Peyer's patch (tissue), 4 donors: ENCODE measurements around the gene TMTC4. TPM values are rescaled to one million over a fixed set of nuclear protein-coding genes. Genes with fewer than 3 reads are reported as not detected.

ENCODE experiments used
- DNase-seq, 3 donors: peaks; one replicate each; pipeline ENCODE4 v3.0.0-alpha.2; 2017 to 2019
- H3K27ac ChIP-seq, 4 donors: fragments of 200-600 bp; sonication (generic); one replicate each; pipeline ENCODE4 v1.5.1; 2016 to 2019
- H3K27me3 ChIP-seq, 2 donors: fragments of 200-600 bp; sonication (generic); one replicate each; pipeline ENCODE4 v1.5.1; 2019
- H3K36me3 ChIP-seq, 3 donors: fragments of 200-600 bp; sonication (generic); one replicate each; pipeline ENCODE4 v1.5.1; 2016 to 2019
- H3K4me1 ChIP-seq, 4 donors: fragments of 200-600 bp; sonication (generic); one replicate each; pipeline ENCODE4 v1.5.1; 2016 to 2019
- H3K4me3 ChIP-seq, 4 donors: fragments of 200-600 bp; sonication (generic); 1 replicate in 3 of 4; 2 replicates in 1 of 4; pipeline ENCODE4 v1.5.1; 2016 to 2019; ENCODE audit warnings: mild to moderate bottlenecking in 1 of 4
- H3K9me3 ChIP-seq, 4 donors: fragments of 200-600 bp; sonication (generic); one replicate each; pipeline ENCODE4 v1.5.1; 2016 to 2019; ENCODE audit warnings: mild to moderate bottlenecking in 1 of 4
- POLR2A ChIP-seq, 2 donors: fragments of 450-650 bp; IDR thresholded peaks; one replicate each; pipeline ENCODE4 v1.5.1; 2017; ENCODE audit warnings: antibody characterized with exemption in 2 of 2, mild to moderate bottlenecking in 2 of 2, moderate library complexity in 2 of 2
- total RNA-seq, 4 donors: library from RNA; depleted of rRNA; stranded (reverse); fragments of >200 nt; gene quantifications; one replicate each; pipeline ENCODE4 v1.1.0, GENCODE V29; 2016
- TF ChIP-seq, protein P1 (sequence below), 6 experiments: fragments of 450-650 bp in 4 of 6; fragments of 200-600 bp in 2 of 6; sonication (generic) in 1 of 6; IDR thresholded peaks; one replicate each; pipeline ENCODE4 v1.5.1; 2017 to 2019; ENCODE audit warnings: antibody characterized with exemption in 6 of 6, mild to moderate bottlenecking in 3 of 6, moderate library complexity in 1 of 6

Gene TMTC4
- total RNA-seq, 4 donors from 2014 or later: 29.7 to 36.6 (median 33.7) TPM

GRCh38 chr13:100664171-100664900 lies 10.3 kb downstream of the TMTC4 start:
- Histone ChIP-seq H3K4me3 (no peak overlapping the region), H3K4me1 (no peaks in the 10 kb centered on the region), H3K27ac (no peak overlapping the region), H3K9me3 (no peaks in the 10 kb centered on the region), H3K27me3 (no peaks in the 10 kb centered on the region), H3K36me3 (peaks cover 0 to 73% (median 0%) of the 10 kb centered on the region in 3 donors)
- no peak for TF ChIP-seq POLR2A (IDR thresholded peaks at IDR 0.05)
- TF ChIP-seq, protein P1, sequence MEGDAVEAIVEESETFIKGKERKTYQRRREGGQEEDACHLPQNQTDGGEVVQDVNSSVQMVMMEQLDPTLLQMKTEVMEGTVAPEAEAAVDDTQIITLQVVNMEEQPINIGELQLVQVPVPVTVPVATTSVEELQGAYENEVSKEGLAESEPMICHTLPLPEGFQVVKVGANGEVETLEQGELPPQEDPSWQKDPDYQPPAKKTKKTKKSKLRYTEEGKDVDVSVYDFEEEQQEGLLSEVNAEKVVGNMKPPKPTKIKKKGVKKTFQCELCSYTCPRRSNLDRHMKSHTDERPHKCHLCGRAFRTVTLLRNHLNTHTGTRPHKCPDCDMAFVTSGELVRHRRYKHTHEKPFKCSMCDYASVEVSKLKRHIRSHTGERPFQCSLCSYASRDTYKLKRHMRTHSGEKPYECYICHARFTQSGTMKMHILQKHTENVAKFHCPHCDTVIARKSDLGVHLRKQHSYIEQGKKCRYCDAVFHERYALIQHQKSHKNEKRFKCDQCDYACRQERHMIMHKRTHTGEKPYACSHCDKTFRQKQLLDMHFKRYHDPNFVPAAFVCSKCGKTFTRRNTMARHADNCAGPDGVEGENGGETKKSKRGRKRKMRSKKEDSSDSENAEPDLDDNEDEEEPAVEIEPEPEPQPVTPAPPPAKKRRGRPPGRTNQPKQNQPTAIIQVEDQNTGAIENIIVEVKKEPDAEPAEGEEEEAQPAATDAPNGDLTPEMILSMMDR (IDR thresholded peaks at IDR 0.05): no peak
- no peak for DNase-seq

GRCh38 chr13:100662468-100663211 lies 12.0 kb downstream of the TMTC4 start:
- no peaks in the 10 kb centered on the region for H3K9me3 ChIP-seq
- H3K36me3 ChIP-seq: peaks cover 0 to 71% (median 0%) of the 10 kb centered on the region in 3 donors
- no peak overlapping the region for H3K4me3 ChIP-seq
- no peaks in the 10 kb centered on the region for H3K27me3 ChIP-seq
- no peak overlapping the region for H3K27ac ChIP-seq
- H3K4me1 ChIP-seq: peaks cover 0 to 5% (median 0%) of the 10 kb centered on the region in 4 donors
- no peak for TF ChIP-seq POLR2A (IDR thresholded peaks at IDR 0.05)
- TF ChIP-seq, protein P1 (IDR thresholded peaks at IDR 0.05): no peak
- no peak for DNase-seq

DNA sequence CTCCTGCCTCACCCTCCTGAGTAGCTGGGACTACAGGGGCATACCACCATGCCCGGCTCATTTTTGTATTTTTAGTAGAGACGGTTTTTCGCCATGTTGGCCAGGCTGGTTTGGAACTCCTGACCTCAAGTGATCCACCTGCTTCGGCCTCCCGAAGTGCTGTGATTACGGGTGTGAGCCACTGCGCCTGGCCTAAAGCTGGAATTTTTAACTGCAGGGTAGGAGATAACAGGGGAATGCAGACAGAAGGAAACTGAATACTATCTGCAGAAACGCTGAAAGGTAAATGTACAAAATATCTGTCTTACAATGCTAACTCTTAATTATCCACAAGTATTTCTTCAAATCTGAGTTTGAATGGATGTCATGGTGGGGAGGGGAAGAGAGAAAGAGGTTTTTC lies 13.8 kb downstream of the TMTC4 start:
- no peaks in the 10 kb centered on the region for H3K9me3 ChIP-seq
- H3K4me3 ChIP-seq: no peak overlapping the region
- no peak for TF ChIP-seq POLR2A (IDR thresholded peaks at IDR 0.05)
- TF ChIP-seq, protein P1 (IDR thresholded peaks at IDR 0.05): no peak
- DNase-seq: no peak
- H3K4me1 ChIP-seq: peaks cover 0 to 5% (median 0%) of the 10 kb centered on the region in 4 donors
- H3K27me3 ChIP-seq: no peaks in the 10 kb centered on the region
- no peak overlapping the region for H3K27ac ChIP-seq
- peaks cover 0 to 71% (median 0%) of the 10 kb centered on the region in 3 donors for H3K36me3 ChIP-seq

GRCh38 chr13:100659578-100659977 lies 15.0 kb downstream of the TMTC4 start:
- TF ChIP-seq POLR2A (IDR thresholded peaks at IDR 0.05): no peak
- TF ChIP-seq, protein P1 (IDR thresholded peaks at IDR 0.05): no peak
- Histone ChIP-seq H3K27me3 (no peaks in the 10 kb centered on the region), H3K4me3 (no peak overlapping the region), H3K9me3 (no peaks in the 10 kb centered on the region), H3K4me1 (peaks cover 0 to 5% (median 0%) of the 10 kb centered on the region in 4 donors), H3K36me3 (peaks cover 0 to 67% (median 0%) of the 10 kb centered on the region in 3 donors), H3K27ac (no peak overlapping the region)
- DNase-seq: no peak

- peaks cover 0 to 5% (median 0%) of the 10 kb centered on the region in 4 donors for H3K4me1 ChIP-seq
- H3K36me3 ChIP-seq: peaks cover 0 to 55% (median 0%) of the 10 kb centered on the region in 3 donors
These were observed 16.2 kb downstream of the TMTC4 start for GRCh38 chr13:100658363-100658762.

More at GRCh38 chr13:100658363-100658762, 16.2 kb downstream of the TMTC4 start:
- Histone ChIP-seq H3K27ac (no peak overlapping the region), H3K27me3 (no peaks in the 10 kb centered on the region), H3K9me3 (no peaks in the 10 kb centered on the region), H3K4me3 (no peak overlapping the region)
- no peak for DNase-seq
- TF ChIP-seq POLR2A (IDR thresholded peaks at IDR 0.05): no peak
- TF ChIP-seq, protein P1 (IDR thresholded peaks at IDR 0.05): no peak
